HG03064 (cell line): Measurements from ENCODE around the gene TAS1R3.

Source experiments
- ATAC-seq: cut with Tn5 transposase; IDR thresholded peaks from one replicate; pipeline ENCODE4 v1.9.1; 2021; ENCODE audit warnings: low read depth; ENCODE audit not compliant: unreplicated experiment

Gene TAS1R3

DNA sequence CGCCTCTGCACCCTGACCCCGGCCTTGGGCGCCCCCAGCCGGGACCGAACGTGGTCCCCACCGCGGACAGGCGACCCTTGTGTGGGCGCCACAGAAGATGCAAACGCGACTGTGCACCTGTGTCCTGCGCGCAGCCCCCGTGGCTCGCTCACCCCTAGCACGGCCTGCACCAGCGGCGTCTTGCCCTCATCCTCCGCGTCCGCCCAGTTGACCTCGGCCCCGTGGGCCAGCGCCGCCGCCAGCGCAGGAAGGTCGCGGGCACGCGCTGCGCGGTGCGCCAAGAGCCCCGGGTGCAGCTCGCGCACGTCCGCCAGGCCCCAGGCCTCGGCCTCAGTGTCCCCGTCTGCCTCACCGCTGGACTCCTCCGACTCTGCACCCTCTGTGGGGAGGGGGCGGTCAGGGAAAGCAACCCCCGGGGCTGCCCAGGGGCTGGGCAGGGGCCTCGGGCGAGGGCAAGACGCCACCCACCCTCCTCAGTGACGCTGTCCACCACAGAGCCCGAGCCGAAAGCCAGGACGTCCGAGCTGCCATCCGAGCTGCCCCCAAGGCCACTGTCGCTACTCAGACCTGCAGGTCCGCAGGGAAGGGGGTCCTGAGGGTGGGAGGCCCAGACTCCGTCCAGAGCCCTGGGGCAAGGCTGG, 36.7 kb upstream of the TAS1R3 start:
- ATAC-seq = no peak

DNA sequence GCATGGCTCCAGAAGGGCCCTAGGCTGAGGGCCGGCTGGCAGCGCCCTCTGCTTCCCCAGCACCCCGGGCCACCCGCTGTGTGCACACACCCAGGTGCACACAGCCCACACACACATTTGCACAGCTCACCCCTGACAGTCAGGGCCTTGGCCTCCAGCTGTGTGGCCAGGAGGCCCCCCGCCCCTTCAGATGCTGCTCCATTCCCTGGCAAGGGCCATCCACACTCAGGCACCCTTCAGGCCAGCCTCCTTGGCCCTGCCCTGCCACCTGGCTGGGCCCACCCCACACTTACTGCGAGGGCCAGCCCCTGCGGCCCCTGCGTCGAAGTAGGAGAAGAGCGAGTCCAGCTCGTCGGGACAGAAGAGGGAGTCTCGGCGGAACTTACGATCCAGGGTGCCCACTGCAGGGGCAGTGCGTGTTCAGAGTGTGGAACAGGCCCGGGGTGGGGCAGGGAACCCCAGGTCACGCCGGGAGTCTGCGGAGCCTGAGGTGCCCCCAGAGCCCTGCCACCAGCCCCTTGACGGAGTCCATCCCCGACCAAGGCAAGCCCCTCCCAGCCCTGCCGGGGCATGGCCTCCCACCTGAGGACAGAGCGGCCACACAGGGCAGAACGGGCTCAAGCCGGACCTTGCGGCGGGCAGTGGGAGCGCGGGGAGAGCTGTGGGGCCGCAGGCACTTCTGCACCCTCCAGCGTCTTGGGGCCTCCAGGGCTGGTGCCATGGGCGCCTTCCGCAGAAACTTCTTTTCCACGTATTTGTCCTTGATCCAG, 35.7 kb upstream of the TAS1R3 start:
- ATAC-seq = no peak

DNA sequence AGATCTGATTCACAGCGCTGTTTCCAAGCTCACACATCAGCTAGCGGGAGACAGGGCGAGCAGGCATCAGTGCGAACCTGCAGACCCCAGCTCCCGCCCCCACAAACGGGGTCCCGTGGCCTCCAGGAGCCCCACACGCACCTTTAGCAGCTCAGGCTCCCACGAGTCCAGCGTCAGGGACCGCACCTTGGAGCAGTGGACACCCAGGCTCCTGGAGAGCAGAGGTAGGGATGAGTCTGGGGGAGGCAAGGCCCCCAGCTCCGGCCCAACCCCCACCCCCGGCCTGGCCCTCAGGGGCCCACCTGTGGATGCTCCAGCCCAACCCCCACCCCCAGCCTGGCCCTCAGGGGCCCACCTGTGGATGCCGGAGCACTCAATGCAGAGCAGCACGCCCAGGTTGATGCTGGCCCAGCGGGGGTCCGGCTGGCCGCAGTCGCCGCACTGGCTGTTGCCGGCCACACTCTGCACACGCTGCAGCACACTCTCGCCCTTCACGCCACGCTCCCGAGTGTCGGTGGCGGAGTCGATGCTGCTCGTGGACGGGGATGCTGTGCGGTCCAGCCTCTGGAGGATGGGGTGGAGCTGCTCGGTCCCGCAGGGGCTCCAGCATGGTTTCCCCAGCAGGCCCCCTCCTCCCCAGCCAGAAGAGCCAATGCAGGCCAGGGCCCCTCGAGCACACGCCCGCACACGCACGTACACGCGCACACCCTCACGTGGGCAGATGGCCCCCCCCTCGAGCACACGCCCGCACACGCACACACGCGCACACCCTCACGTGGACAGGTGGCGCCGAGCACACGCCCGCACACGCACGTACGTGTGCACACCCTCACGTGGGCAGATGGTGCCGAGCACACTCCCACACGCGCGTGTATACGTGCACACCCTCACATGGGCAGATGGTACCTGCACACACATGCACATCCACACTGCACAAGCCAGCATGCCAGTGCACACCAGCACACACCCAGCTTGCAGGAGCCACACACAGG, 34.7 kb upstream of the TAS1R3 start:
- no peak for ATAC-seq

DNA sequence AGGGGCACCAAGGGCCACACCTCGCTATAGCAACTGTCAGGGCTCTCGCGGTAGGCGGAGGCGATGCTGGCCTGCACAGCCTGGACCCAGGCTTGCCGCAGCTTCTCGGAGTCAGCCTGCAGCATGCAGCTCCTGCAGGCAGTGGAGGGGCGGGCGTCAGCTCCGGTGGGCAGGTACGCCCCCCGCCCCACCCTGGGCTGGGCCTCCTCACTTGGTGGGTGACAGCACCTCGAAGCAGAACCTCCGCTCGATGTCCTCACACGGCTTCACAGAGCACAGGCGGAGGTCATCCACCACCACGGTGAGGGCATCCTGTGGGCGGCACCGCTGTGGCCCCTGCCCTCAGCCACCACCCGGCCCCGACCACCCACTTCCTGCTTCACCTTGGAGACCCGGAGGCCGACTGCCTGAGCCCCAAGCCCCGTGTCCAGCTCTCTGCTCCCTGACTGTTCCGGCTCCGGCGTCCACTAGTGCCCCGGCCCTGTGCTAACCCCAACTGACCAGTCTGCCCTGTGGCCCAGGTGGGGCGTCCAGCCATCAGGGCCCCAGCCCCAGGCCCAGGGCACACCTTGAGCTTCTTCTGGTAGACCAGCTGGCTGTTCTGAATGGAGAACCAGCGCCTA, 33.2 kb upstream of the TAS1R3 start:
- no peak for ATAC-seq

DNA sequence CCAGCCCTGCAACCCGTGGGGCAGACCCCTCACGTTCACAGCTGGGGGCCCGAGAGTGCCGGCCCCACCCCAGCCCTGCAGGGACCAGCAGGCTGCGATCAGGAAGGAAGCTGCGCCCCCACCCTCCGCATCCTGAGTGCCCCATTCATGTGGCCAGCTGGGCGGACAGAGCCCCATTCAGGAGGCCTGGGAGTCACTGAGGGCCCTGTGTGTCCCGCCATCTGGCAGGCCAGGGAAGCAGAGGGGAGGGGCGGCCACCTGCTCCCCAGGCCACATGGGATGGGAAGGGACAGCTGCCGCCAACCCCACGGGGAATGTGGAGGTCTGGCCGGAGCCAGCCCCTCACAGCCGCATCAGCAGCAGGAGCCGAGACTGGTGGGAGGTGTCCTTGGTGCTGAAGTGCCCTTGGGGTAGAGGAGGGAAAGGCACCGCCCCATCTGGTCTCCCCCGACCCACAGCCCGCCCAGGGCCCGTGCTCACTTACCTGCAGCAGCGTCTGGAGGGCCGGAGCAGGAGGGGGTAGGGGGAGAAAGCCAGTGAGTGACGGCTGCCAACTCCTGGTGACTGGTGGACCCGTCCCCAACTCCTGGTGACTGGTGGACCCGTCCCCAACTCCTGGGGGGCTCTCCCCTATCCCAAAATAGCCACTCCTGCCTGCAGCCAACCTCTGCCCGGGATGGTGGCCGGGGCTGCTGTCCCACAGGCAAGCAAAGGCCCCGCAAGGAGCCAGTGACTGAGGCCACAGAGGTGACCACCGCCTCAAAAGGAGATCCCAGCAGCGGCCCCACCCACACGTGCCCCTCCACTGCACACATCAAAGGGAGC, 32.0 kb upstream of the TAS1R3 start:
- ATAC-seq = no peak

DNA sequence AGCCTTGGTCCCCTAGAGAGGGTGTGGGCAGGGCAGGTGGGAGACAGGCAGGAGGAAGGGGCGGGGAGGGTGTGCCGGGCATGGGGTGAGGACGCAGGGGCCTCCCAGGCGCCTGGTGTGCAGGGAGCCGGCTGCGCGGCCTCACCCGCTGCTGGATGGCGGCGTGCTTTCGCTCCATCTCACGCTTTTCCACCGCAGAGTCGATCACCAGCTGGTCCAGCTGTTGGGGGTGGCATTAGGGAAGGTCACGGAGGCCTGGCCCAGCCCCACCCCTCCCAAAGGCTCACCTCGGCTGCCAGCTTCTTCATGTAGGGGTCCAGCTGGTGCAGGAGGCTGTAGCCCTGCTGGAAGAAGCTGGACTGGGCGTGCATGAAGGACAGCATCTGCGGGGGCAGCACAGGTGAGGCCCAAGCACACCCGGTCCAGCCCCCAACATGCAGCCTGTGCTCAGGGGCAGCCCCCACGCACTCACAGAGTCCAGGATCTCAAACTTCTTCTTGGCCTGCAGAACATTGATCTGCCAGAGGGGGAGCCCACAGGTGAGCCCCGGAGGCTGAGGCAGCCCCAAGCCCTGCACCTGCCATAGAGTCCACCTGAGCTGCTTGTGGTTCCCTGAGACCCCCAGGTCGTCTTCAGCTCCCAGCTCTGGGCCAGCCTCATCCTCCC, 31.3 kb upstream of the TAS1R3 start:
- no peak for ATAC-seq

DNA sequence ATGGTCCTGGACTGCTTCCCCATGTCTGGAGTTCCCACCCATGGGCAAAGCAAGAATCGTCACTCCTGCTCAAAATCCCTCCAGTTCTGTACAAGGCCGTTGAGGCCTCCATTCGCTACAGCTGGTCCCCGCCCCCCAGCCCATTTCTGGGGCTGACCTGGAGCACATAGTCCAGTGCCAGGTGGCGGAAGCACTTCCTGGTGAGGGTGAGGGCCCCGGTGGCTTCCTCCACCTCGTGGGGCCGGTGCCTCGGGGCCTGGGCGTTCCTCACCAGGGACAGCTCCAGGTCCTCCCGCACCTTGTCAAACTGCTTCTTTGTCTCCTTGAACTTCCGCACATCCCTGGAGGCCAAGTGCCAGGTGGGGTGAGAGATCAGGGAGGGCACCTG, 30.7 kb upstream of the TAS1R3 start:
- ATAC-seq = no peak

DNA sequence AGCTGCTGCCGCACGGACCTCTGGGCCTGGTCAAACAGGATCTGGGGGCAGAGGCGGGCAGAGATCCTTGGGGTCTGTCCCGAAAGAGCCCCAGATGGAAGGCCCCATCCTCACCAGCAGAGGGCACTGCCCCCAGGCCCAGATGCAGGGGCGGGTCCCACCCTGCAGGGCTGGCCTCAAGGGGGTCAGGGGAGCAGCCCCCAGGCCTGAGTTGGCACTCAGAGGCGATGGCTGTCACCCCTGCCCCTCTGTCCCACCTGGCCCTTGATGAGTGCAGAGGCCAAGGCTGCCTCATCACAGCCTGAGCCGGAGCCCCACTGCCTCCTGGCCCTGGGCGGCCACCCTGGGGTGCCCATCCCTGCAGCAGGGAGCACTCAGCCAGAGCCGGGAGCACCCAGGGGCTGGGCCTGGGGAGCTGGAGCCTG, 29.1 kb upstream of the TAS1R3 start:
- ATAC-seq = no peak

DNA sequence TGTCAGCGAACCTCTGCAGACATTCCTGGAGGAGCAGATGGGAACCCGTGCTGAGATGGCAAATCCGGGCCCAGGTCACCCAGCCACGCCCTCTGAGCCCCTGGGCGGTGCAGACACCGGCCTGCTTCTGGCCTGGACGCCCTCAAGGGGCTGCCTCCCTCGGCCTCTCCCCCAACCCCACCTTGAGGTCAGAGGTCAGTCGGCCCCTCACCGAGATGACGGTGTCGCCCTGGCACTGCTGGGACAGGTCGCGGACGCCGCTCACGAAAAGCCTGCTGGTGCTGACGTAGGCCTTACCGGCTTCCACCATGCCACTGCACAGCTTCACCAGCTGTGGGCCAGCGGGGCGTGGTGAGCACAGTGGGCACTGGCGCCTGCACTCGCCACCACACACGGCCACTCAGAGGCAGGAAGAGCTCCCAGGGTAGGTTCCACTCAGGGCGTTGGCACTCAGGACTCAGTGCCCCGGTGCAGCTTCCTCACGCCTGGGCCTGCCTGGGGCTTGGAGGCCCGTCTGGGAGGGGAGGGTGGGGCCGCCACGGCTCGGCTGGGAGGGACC, 28.1 kb upstream of the TAS1R3 start:
- ATAC-seq = no peak

DNA sequence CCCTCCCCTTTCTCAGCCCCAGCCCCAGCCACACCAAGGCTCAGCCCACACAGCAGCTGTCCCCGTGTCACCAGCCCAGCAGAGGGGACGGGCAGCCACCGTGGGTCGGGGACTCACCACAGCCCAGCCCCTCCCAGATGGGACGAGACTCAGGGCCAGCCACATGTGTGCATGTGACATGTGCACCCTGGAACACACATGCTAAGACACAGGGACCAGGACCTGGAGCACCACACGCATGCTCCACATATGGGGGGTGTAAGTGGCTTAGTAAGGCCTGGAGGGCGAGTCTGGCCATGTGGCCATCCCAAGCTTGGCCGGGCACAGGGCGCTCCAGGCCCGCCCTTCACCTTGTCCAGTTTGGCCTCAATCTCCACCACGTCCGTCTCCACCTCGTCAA, 27.3 kb upstream of the TAS1R3 start:
- ATAC-seq = no peak

DNA sequence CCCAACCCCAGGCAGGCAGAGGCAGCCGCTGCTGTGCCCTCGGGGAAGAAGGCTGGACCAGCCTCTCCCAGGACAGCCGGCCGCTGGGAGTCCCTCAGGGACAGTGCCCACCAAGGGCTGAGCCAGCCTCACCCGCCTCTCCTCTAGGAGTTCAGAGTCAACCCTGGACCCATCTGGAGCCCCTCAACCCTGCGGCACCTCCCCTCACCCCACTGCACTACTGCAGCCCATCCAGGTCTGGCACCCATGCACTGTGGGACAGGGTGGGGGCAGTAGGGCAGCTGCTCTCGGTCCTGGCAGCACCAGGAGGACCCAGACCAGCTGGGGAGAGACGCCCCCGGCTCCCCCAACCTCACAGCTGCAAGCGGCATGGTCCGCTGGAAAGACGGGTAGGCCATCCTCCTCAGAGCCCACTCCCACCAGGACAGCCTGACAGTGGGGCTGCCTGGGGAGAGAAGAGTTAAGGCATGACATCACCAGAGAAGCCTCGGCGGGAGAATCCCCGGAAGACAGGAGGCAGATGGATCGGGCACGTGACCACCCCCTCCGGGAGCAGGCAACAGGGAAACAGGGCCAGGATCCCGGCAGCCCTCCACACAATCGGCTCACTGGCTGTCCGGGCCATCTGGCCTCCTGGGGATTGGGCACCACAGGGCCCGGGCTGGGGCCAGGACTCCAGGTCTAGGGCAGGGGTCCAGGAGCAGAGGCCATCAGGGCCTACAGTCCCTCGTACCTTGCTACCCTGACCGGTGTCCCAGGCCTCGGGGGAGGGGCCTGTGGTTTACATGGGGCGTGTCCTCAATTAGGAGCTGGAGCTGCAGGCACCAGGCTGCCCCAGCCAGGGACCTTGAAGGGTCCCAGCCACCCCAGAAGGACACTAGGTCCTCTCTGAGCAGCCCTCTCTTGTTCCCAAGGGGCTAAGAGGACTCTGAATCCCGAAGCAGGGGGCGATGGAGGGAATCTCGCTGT, 26.5 kb upstream of the TAS1R3 start:
- no peak for ATAC-seq

DNA sequence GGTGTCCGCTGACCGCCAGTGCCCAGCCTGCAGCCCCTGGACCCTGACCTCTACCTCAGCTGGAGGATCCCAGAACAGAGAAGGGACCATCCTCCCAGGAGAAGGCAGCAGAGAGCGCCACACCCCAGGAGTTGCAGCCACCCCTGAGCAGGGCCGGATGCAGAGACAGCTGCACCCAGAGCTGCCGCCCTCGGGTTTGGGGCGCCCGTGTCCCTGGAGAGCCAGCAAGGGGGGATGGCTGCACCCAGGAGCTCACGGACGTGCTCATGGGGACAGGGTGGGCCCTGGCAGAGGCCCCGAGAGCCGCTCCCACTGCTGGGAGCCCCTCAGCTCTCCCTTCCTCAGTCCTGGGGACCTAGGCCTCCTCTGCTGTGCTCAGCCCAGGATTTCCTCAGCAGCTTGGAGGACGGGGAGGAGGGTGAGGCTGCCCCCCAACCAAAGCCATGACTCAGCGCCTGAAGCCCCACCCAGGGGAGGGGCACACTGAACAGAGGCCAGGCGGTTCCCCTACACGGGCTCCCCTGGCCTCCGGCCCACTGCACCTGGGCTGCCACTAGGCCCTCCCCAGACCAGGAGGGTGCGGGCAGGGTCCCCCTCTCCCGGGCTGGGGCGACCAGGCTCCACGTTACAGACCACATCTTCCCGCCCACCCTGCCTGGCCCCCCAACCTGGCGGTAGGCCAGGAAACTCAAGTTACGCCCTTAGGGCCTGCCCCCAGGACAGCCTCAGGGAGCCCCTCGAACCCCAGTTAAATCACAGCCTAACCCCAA, 25.6 kb upstream of the TAS1R3 start:
- no peak for ATAC-seq

DNA sequence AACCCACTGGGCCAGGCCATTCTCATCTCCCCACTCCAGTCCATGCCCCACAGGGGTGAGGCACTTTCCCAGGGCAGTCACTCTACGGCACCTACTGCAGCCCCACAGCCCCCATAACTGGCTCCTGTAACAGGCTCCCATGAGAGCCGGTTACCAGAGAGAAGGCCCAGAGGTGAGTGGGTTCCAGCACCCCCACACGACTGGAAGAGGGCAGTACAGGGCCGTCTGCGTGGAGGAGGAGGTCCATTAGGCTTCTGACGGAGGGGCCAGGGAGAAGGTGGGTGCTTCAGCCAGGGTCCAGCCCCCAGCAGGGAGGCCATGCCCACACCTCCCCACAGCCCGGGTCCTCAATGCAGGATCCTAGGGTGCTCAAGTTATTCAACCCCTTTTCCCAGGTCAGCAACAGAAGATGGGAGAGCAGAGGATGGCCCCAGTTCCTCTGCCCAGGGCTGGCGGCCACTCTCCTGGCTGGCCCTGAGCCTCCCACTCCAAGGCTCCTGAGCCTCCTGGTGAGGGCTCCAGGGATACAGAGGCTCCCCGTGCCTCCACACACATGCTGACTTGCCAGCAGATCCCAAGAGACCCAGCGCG, 24.9 kb upstream of the TAS1R3 start:
- ATAC-seq = no peak

DNA sequence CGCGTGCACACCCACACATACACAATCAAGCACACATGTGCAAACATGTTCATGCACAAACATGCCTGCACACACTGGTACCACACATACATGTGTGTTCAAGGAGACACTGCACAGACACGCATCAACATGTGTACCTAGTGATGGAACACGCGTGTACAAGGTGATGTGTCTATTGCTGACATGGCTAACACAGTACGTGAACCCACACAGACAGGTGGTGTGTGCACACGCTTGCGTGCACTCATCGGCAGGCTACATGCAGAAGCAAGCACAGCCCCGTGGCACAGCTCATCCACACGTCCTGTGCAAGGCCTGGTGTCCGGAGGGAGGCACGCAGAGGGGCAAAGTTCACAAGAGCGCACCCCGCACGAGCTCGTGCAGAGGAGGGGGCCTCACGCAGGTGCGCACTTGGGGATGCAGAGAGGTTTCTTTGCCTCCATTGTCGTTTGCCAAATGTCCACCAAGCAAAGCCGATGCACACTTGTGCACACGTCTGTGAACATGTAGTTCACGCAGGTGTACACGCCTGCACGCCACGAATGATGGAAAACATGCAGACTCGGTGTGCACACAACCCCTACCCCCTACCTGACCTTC, 24.3 kb upstream of the TAS1R3 start:
- ATAC-seq = no peak

DNA sequence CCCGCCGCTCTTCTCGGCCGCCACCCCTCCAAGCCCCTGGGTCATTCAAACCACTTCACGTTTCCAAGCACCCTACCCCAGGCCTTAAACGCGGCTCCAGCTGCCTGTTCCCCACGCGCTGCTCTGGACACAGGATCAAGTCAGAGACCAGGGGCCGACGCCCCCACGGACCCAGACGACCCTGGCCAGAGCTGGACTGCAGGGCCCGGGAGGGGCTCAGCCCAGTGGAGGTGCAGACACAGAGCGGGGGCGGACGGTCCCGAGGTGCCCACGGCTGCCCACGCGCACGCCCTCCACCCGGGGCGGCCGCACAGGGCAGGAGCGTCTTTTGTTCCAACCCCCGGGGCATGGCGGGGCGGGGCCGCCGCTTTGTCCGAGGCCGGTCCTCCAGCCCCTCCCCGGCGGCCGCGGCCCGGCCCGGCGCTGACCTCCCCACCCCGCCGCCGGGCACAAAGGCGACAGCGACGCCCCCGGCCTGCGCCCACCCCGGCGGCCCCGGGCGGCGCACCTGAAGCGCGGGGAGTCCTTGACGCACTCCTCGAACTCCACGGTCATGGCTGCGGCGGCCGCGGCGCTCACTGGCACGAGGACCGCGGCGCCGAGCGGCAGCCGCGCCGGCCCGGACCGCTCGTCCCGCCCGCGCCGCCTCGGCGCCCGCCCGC, 23.7 kb upstream of the TAS1R3 start:
- ATAC-seq = no peak
